Adipocyte (in vitro differentiated cells): ENCODE data around the gene SCRG1.

ENCODE experiments used
- DNase-seq: peaks from one replicate; pipeline ENCODE4 v3.0.0-alpha.2; 2015; ENCODE audit warnings: low read depth
- H3K27me3 ChIP-seq: replicated peaks from 2 replicates; pipeline ENCODE4 v1.7.0; 2013; ENCODE audit warnings: mild to moderate bottlenecking, low read length, moderate library complexity; ENCODE audit not compliant: control insufficient read depth, insufficient read depth
- H3K36me3 ChIP-seq: 2 replicates; pipeline ENCODE4 v1.7.0; 2013; ENCODE audit warnings: low read length, mild to moderate bottlenecking, moderate library complexity; ENCODE audit not compliant: control insufficient read depth, insufficient read depth, severe bottlenecking
- H3K4me1 ChIP-seq: 2 replicates; pipeline ENCODE4 v1.7.0; 2013; ENCODE audit warnings: mild to moderate bottlenecking, low read length, moderate library complexity; ENCODE audit not compliant: control insufficient read depth, insufficient read depth
- H3K4me3 ChIP-seq: 2 replicates; pipeline ENCODE4 v1.7.0; 2013; ENCODE audit warnings: mild to moderate bottlenecking, low read length, moderate library complexity
- H3K9ac ChIP-seq: 2 replicates; pipeline ENCODE4 v1.7.0; 2013; ENCODE audit warnings: mild to moderate bottlenecking, low read length, moderate library complexity
- H3K9me3 ChIP-seq: 2 replicates; pipeline ENCODE4 v1.7.0; 2013; ENCODE audit warnings: mild to moderate bottlenecking, low read length, moderate library complexity; ENCODE audit not compliant: control insufficient read depth

The SCRG1 gene

DNA sequence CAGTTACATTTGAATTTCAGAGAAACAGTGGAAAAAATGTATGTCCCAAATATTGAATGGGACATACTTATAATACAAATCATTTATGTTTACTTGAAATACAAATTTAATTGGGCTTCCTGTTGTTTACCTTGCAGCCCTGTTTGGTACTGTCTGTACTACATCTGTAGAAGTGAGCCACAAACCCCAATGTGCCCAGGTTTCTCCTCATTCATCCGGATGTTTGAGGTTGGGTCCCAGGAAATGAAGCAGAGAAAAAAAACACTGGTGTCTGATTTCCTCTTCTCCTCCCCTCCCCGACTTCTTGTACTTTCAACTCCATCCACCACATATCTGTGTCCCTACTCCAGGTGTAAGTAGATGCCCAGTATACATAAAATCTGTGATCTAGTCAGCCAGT lies 27.1 kb upstream of the SCRG1 start:
- no peak for DNase-seq
- no peaks in the 10 kb centered on the region for H3K9me3 ChIP-seq
- peak overlapping the region; percentile 13 for H3K9ac ChIP-seq
- no peak overlapping the region for H3K4me3 ChIP-seq
- H3K36me3 ChIP-seq = no peaks in the 10 kb centered on the region
- H3K4me1 ChIP-seq = peaks cover 21% of the 10 kb centered on the region
- no peaks in the 10 kb centered on the region for H3K27me3 ChIP-seq

- Histone ChIP-seq H3K4me1 (peaks cover 21% of the 10 kb centered on the region), H3K4me3 (peak overlapping the region; percentile 20), H3K27me3 (no peaks in the 10 kb centered on the region), H3K36me3 (no peaks in the 10 kb centered on the region), H3K9me3 (no peaks in the 10 kb centered on the region), H3K9ac (peak overlapping the region; percentile 57)
- DNase-seq = peak; percentile 78
Measured at GRCh38 chr4:173424899-173425805, 26.2 kb upstream of the SCRG1 start.

DNA sequence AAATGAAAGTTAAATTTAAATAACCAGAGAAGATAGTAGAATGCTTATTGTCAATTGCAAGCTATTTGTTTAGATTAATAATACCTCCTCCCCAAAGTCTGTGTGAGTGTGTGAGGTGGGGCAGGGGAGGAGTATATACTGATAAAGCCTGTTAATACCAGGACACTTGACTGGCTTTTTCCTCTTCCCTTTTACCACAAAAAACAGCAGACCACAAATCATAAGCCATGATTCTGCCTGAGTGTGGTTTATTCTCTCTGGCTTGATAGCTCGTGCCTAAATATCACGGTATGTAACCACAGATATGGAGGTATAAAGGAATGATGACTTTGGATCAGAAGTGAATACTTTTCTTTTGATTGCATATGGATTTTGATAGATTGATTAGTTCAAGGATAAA lies 21.9 kb upstream of the SCRG1 start:
- H3K4me3 ChIP-seq = no peak overlapping the region
- peaks cover 14% of the 10 kb centered on the region for H3K4me1 ChIP-seq
- H3K36me3 ChIP-seq = no peaks in the 10 kb centered on the region
- no peak overlapping the region for H3K9ac ChIP-seq
- DNase-seq = no peak
- H3K27me3 ChIP-seq = no peaks in the 10 kb centered on the region
- H3K9me3 ChIP-seq = no peaks in the 10 kb centered on the region

- peak; percentile 71 for DNase-seq
- Histone ChIP-seq H3K4me1 (peaks cover 14% of the 10 kb centered on the region), H3K4me3 (no peak overlapping the region)
Measured at GRCh38 chr4:173420324-173420752, 21.4 kb upstream of the SCRG1 start.

GRCh38 chr4:173418639-173419038 lies 19.7 kb upstream of the SCRG1 start:
- Histone ChIP-seq H3K4me3 (no peak overlapping the region), H3K4me1 (peaks cover 15% of the 10 kb centered on the region), H3K9me3 (no peaks in the 10 kb centered on the region), H3K27me3 (no peaks in the 10 kb centered on the region), H3K36me3 (no peaks in the 10 kb centered on the region), H3K9ac (no peak overlapping the region)
- DNase-seq = no peak

More at GRCh38 chr4:173420324-173420752, 21.4 kb upstream of the SCRG1 start:
- Histone ChIP-seq H3K36me3 (no peaks in the 10 kb centered on the region), H3K9me3 (no peaks in the 10 kb centered on the region), H3K27me3 (no peaks in the 10 kb centered on the region), H3K9ac (no peak overlapping the region)

- Histone ChIP-seq H3K4me3 (no peak overlapping the region), H3K27me3 (no peaks in the 10 kb centered on the region)
Measured at GRCh38 chr4:173417833-173418232, 18.9 kb upstream of the SCRG1 start.

DNA sequence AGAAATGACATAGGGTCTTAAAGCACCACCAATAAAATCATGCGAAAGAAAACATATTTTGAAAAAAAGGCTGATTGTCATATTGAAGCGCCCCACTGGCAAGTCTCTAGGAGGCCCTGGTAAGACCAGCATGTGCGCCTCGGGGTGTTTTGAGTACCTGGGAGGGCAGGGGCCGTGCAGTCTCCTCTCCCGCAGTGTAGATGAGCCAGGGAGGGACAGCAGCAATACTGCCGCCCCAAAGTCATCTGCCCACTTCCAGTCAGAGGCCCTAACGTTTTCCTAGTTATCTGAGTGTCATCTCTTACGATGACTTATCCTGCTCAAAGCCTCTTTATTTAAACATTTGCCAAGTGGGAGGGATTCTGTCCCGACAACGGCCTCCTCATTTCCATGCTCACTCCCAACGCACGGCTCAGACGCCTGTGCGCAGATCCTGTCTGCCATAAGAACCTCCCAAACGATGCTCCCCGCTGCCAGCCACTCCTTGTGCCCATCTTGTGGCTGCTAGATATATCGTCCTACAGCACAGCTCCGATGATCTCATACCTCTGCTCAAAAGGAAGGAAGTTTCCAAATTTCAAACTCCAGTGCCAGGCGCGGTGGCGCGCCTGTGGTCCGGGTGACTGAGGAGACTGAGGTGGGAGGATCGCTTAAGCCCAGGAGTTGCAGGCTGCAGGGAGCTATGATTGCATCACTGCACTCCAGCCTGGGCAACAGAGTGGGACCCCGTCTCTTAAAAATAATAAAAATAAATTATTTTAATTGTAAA lies 17.2 kb upstream of the SCRG1 start:
- no peak for DNase-seq
- no peaks in the 10 kb centered on the region for H3K9me3 ChIP-seq
- H3K9ac ChIP-seq = peak overlapping the region; percentile 9
- no peaks in the 10 kb centered on the region for H3K36me3 ChIP-seq
- no peak overlapping the region for H3K4me3 ChIP-seq
- no peaks in the 10 kb centered on the region for H3K27me3 ChIP-seq
- peaks cover 22% of the 10 kb centered on the region for H3K4me1 ChIP-seq

More at GRCh38 chr4:173417833-173418232, 18.9 kb upstream of the SCRG1 start:
- Histone ChIP-seq H3K36me3 (no peaks in the 10 kb centered on the region), H3K9me3 (no peaks in the 10 kb centered on the region), H3K9ac (no peak overlapping the region), H3K4me1 (peaks cover 19% of the 10 kb centered on the region)
- DNase-seq = no peak

DNA sequence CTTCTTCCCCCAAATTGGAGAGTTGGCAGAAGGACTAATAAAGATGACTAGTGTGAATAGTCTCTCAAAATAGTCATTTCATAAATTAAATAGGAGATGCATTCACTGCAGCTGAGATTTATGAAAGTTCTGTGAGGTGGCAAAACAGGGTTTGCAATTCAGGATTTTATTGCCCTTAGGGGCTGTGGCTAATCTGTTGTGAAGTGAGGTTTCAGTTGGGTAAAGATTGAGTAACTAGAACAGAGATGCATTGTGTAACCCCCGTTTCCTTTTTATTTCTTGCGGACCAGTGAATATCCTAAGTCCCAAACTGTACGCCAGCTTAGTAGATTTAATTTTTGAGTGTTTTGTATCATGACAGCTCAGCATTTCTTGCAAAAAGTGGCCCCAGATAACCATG lies 16.2 kb upstream of the SCRG1 start:
- Histone ChIP-seq H3K9ac (peak overlapping the region; percentile 9), H3K4me1 (peaks cover 27% of the 10 kb centered on the region), H3K36me3 (no peaks in the 10 kb centered on the region), H3K9me3 (no peaks in the 10 kb centered on the region), H3K4me3 (no peak overlapping the region), H3K27me3 (no peaks in the 10 kb centered on the region)
- DNase-seq = peak; percentile 72

- Histone ChIP-seq H3K4me3 (no peak overlapping the region), H3K27me3 (no peaks in the 10 kb centered on the region), H3K4me1 (peaks cover 27% of the 10 kb centered on the region), H3K9ac (no peak overlapping the region), H3K36me3 (no peaks in the 10 kb centered on the region), H3K9me3 (no peaks in the 10 kb centered on the region)
- DNase-seq = no peak
Measured at GRCh38 chr4:173414456-173414855, 15.5 kb upstream of the SCRG1 start.

- Histone ChIP-seq H3K4me3 (no peak overlapping the region), H3K9ac (no peak overlapping the region), H3K4me1 (peaks cover 27% of the 10 kb centered on the region), H3K36me3 (no peaks in the 10 kb centered on the region), H3K9me3 (no peaks in the 10 kb centered on the region), H3K27me3 (no peaks in the 10 kb centered on the region)
- DNase-seq = peak; percentile 46
Measured at GRCh38 chr4:173413036-173413435, 14.1 kb upstream of the SCRG1 start.

DNA sequence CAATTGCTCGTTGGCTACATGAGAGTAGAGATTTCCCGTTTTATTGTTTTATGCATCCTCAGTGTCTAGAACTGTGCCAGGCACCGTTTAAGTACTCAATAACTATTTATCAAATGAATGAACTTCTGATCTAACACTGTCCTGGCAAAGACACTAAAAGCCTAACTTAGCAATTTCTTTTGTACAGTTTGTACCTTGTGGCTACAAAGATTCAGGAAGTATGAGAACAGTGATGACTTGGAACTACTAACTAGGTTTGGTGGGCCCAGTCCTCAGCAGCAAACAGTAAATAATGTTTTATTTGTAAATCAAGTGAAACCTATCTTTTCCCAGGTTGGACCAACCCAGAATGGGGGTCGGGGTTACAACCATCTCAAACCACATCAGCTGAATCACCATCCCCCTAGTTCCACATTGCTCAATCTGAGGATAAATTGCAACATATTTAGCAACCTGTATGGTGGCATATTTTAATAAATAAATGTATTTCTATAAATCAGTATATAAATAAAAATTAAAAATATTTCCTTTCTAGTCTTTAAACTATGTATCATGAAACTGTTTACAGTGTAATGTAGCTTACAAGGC lies 12.3 kb upstream of the SCRG1 start:
- no peak overlapping the region for H3K9ac ChIP-seq
- peak; percentile 33 for DNase-seq
- H3K36me3 ChIP-seq = no peaks in the 10 kb centered on the region
- H3K4me3 ChIP-seq = no peak overlapping the region
- H3K4me1 ChIP-seq = peaks cover 27% of the 10 kb centered on the region
- H3K27me3 ChIP-seq = no peaks in the 10 kb centered on the region
- no peaks in the 10 kb centered on the region for H3K9me3 ChIP-seq
